Prostate gland (tissue), 2 donors: ENCODE measurements around the gene PEX13.
"Not testable (repeated sequence)": the region's sequence is repeated elsewhere in the genome, so short reads cannot be mapped to it uniquely, and the experiment has no call there.

Experiments
- CTCF ChIP-seq, 4 experiments: fragments of 200-600 bp in 2 of 4; fragments of 450-650 bp in 2 of 4; sonication (generic) in 2 of 4; IDR thresholded peaks; 1 replicate in 3 of 4; 2 replicates in 1 of 4; pipeline ENCODE4 v1.5.1; 2016 to 2019; ENCODE audit warnings: antibody characterized with exemption in 4 of 4, mild to moderate bottlenecking in 2 of 4, moderate library complexity in 2 of 4
- POLR2A ChIP-seq: fragments of 450-650 bp; IDR thresholded peaks from one replicate; pipeline ENCODE4 v1.6.1; 2016; ENCODE audit warnings: antibody characterized with exemption, mild to moderate bottlenecking
- POLR2AphosphoS5 ChIP-seq: sonication (generic); formaldehyde crosslinking; IDR thresholded peaks from one replicate; pipeline ENCODE4 v1.6.1; 2017; ENCODE audit warnings: antibody characterized with exemption

- TF ChIP-seq CTCF (IDR thresholded peaks at IDR 0.05); POLR2AphosphoS5; POLR2A: not testable (repeated sequence)
Observed at GRCh38 chr2:61012303-61012702, 5.2 kb upstream of the PEX13 start.
